IPS-11a (cell line): Measurements from ENCODE around the gene ZNF653.
"Not testable (repeated sequence)": the region's sequence is repeated elsewhere in the genome, so short reads cannot be mapped to it uniquely, and the experiment has no call there.

Experiments
- H3K4me3 ChIP-seq: one replicate; pipeline ENCODE4 v1.5.1; 2013; ENCODE audit warnings: low read depth, low read length, control low read depth

The ZNF653 gene

GRCh38 chr19:11457115-11457514 is 48.5 kb downstream of the ZNF653 start:
- H3K4me3 ChIP-seq, result no peak overlapping the region

GRCh38 chr19:11456659-11457058 is 49.0 kb downstream of the ZNF653 start:
- H3K4me3 ChIP-seq, result no peak overlapping the region

GRCh38 chr19:11455233-11455554 is 50.4 kb downstream of the ZNF653 start:
- not testable (repeated sequence) for H3K4me3 ChIP-seq

- H3K4me3 ChIP-seq, result no peak overlapping the region
These were observed 51.9 kb downstream of the ZNF653 start for GRCh38 chr19:11453468-11454341.

- H3K4me3 ChIP-seq, result no peak overlapping the region
These were observed 52.9 kb downstream of the ZNF653 start for GRCh38 chr19:11452620-11453310.

GRCh38 chr19:11451871-11452619 is 53.6 kb downstream of the ZNF653 start:
- no peak overlapping the region for H3K4me3 ChIP-seq

GRCh38 chr19:11451327-11451870 is 54.2 kb downstream of the ZNF653 start:
- H3K4me3 ChIP-seq, result no peak overlapping the region

GRCh38 chr19:11450570-11451326 is 54.9 kb downstream of the ZNF653 start:
- H3K4me3 ChIP-seq, result no peak overlapping the region

- H3K4me3 ChIP-seq, result no peak overlapping the region
These were observed 56.6 kb downstream of the ZNF653 start for GRCh38 chr19:11448923-11449554.

DNA sequence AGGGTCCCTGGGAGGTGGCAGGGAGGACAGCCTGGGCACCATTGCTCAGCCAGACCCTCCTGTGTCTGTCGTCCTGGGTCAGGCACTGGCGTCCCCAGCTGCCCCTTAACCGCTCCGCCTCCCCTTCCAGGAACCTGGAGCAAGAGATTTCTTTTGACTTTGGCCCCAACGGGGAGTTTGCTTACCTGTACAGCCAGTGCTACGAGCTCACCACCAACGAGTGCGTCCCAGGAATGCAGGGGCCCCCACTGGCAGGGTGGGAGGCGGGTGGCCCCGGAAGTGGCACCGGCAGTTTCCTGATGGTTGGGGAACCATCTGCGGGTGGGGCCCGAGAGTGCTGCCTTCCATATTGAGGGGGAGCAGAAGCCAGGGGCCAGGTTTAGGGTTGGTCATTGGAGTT is 57.2 kb downstream of the ZNF653 start:
- no peak overlapping the region for H3K4me3 ChIP-seq

DNA sequence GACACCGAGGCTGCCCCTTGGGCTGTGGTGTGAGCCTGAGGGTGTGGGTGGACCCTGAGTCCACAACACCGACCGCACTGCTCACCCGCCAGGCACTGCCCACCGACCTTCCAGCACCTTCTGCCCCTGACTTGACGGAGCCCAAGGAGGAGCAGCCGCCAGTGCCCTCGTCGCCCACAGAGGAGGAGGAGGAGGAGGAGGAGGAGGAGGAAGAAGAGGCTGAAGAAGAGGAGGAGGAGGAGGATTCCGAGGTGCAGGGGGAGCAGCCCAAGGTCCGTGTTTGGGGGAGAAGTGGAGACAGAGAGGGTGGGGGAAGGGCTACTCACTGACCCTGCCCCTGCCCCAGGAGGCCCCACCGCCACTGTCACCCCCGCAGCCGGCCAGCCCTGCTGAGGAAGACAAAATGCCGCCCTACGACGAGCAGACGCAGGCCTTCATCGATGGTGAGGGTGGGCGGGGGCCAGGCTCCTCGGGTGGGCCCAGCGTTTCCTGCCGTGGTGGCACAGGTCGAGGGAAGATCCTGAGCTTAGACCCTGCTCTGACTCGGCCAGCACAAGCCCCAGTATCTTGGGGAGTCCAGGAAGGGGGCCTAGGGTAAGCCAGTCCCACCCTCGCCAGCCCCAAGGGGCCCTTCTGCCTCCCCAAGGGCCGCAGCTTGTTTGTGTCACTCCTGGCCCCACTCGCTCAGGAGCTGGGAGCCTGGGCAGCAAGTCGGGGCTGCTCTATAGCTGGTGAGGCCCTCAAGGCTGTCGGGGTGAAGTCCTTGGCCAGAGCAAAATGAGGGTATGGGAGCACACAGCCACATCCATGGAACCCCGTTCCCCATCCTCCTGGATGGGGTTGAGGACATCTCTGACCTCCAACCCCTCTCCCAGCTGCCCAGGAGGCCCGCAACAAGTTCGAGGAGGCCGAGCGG is 58.0 kb downstream of the ZNF653 start:
- no peak overlapping the region for H3K4me3 ChIP-seq

DNA sequence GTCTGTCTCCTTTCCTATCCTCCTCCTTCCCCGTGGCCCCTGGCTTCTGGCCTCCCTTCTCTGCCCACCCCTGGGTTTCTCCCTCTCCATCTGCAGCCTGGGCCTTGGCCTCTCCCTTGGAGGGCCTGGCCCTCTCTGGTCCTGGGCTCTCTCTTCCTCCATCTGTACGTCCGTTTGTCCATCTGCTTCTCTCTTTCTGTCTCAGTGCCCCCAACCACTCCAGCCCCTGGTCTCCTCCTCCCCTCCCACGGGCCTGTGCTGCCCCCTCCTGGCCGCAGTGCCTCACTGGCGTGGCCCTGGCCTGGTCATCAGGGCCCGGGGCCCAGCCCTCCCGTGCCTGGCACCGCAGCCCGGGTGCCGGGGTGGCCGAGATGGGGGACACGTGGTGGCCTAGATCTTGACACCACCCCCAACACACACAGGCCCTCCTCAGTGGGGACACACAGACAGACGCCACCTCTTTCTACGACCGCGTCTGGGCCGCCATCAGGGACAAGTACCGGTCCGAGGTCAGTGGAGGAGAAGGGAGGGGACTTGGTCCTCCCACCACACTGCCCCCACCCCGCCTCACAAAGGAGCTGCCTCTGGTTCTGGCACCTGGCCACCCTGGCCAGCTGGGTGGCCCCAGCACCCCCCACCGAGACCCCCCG is 58.9 kb downstream of the ZNF653 start:
- H3K4me3 ChIP-seq, result no peak overlapping the region

- no peak overlapping the region for H3K4me3 ChIP-seq
These were observed 59.4 kb downstream of the ZNF653 start for GRCh38 chr19:11446271-11446651.

- no peak overlapping the region for H3K4me3 ChIP-seq
These were observed 60.5 kb downstream of the ZNF653 start for GRCh38 chr19:11445141-11445540.

DNA sequence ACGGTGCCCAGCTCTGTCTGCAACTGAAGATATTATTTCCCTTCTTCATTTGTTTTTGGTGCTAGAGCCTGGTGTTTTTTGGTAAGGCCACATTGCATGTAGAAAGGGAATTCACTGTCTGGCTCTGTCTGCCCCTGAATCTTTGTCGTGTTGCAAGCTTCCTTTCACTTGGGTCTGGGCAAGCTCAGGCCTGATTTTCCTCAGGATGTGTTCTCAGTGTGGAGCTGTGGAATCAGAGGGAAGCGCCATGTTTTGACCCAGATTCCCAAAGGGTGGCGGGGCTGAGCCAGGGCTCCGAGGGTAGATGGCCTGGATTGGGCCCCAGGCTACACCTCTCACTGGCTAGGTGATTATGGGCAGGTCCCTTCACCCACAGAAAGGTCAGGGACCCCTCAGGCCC is 61.6 kb downstream of the ZNF653 start:
- no peak overlapping the region for H3K4me3 ChIP-seq

GRCh38 chr19:11437955-11438354 is 67.7 kb downstream of the ZNF653 start:
- H3K4me3 ChIP-seq, result no peak overlapping the region

GRCh38 chr19:11435833-11436313 is 69.8 kb downstream of the ZNF653 start:
- peak overlapping the region; percentile 99 for H3K4me3 ChIP-seq

GRCh38 chr19:11435057-11435832 is 70.4 kb downstream of the ZNF653 start, which contains the start of the genes ODAD3 and PRKCSH:
Gene ODAD3 (minus strand): TSS chr19:11435121. CDS start chr19:11435016, 105 bp downstream.
Gene PRKCSH (plus strand): TSS chr19:11435635. CDS start chr19:11436118, 483 bp downstream.
- H3K4me3 ChIP-seq, result peak within 1 kb of the TSS; percentile 99
